HepG2 (cell line): ENCODE measurements around the gene MRPL43.

Source experiments
- BRD4 ChIP-seq: sonication (generic); formaldehyde crosslinking; IDR thresholded peaks from 2 replicates; pipeline ENCODE4 v1.4.0; 2020; ENCODE audit warnings: missing genetic modification reagents
- ESRRA ChIP-seq: sonication (generic); formaldehyde crosslinking; IDR thresholded peaks from 2 replicates; pipeline ENCODE4 v1.5.1; 2020; ENCODE audit warnings: mild to moderate bottlenecking, low read depth, missing genetic modification reagents
- POLR2A ChIP-seq, 2 experiments: IDR thresholded peaks; 2 replicates each; pipeline ENCODE4 v1.6.1; 2011; ENCODE audit warnings: low read depth in 2 of 2, low read length in 2 of 2, mild to moderate bottlenecking in 1 of 2, moderate library complexity in 1 of 2; ENCODE audit not compliant: insufficient read depth in 1 of 2
- RELA ChIP-seq: sonication (generic); formaldehyde crosslinking; IDR thresholded peaks from 2 replicates; pipeline ENCODE4 v1.4.0; 2020; ENCODE audit warnings: missing genetic modification reagents
- SMARCE1 ChIP-seq: fragments of 450-650 bp; IDR thresholded peaks from 2 replicates; pipeline ENCODE4 v1.6.1; 2017; ENCODE audit warnings: borderline replicate concordance
- SMC3 ChIP-seq: IDR thresholded peaks from 2 replicates; pipeline ENCODE4 v1.6.1; 2011; ENCODE audit warnings: low read length, improper control_type of control experiment

- no peak for TF ChIP-seq SMARCE1
- no peak for TF ChIP-seq POLR2A (IDR thresholded peaks at IDR 0.05; ENCODE audit: insufficient read depth in 1 of 2, low read depth in 2 of 2, low read length in 2 of 2)
- TF ChIP-seq RELA (CRISPR knock-in tag): no peak
- TF ChIP-seq ESRRA (CRISPR knock-in tag): no peak
- TF ChIP-seq BRD4 (CRISPR knock-in tag): no peak
- no peak for TF ChIP-seq SMC3
These were observed 9.5 kb upstream of the MRPL43 start for GRCh38 chr10:100996678-100997359.
